SK-N-MC (cell line): ENCODE measurements around the gene ZNF396.

ENCODE experiments used
- DNase-seq: peaks from one replicate; pipeline ENCODE4 v3.0.0-alpha.2; 2011; ENCODE audit warnings: low read depth, low spot score
- H3K27ac ChIP-seq: fragments of 200-600 bp; sonication (generic); 2 replicates; pipeline ENCODE4 v1.5.1; 2016; ENCODE audit warnings: mixed run types
- H3K36me3 ChIP-seq: fragments of 200-600 bp; sonication (generic); 2 replicates; pipeline ENCODE4 v1.6.1; 2017; ENCODE audit warnings: antibody characterized with exemption, low read length, mixed read lengths; ENCODE audit not compliant: insufficient read depth
- H3K4me3 ChIP-seq: fragments of 200-600 bp; sonication (generic); 2 replicates; pipeline ENCODE4 v1.5.1; 2016
- H3K9ac ChIP-seq: fragments of 200-600 bp; sonication (generic); 2 replicates; pipeline ENCODE4 v1.8.0; 2017; ENCODE audit warnings: mixed run types, mixed read lengths; ENCODE audit not compliant: insufficient read length
- H3K9me3 ChIP-seq: fragments of 200-600 bp; sonication (generic); 2 replicates; pipeline ENCODE4 v1.6.1; 2017; ENCODE audit warnings: low read depth, mild to moderate bottlenecking, antibody characterized with exemption, low read length, moderate library complexity, mixed read lengths
- EZH2 ChIP-seq: fragments of 200-600 bp; sonication (generic); IDR thresholded peaks from one replicate; pipeline ENCODE4 v1.6.1; 2017; ENCODE audit warnings: antibody characterized with exemption
- FOXP2 ChIP-seq: optimal IDR thresholded peaks from 2 replicates; pipeline ENCODE3; 2011; ENCODE audit warnings: mild to moderate bottlenecking, moderate library complexity; ENCODE audit not compliant: insufficient read depth; ENCODE audit errors: extremely low read length, control extremely low read depth
- POLR2AphosphoS5 ChIP-seq: IDR thresholded peaks from 2 replicates; pipeline ENCODE4 v1.6.1; 2012; ENCODE audit warnings: mild to moderate bottlenecking, low read depth, low read length, borderline replicate concordance

The ZNF396 gene

GRCh38 chr18:35335866-35336265 is 41.3 kb downstream of the ZNF396 start:
- no peak for DNase-seq
- H3K9me3 ChIP-seq: no peaks in the 10 kb centered on the region
- peaks cover 93% of the 10 kb centered on the region for H3K36me3 ChIP-seq
- no peak overlapping the region for H3K4me3 ChIP-seq
- no peak overlapping the region for H3K27ac ChIP-seq
- H3K9ac ChIP-seq: no peak overlapping the region
- TF ChIP-seq FOXP2 (no peak), EZH2 (no peak), POLR2AphosphoS5 (no peak)

- no peaks in the 10 kb centered on the region for H3K9me3 ChIP-seq
- TF ChIP-seq EZH2 (no peak), POLR2AphosphoS5 (no peak), FOXP2 (no peak)
- no peak overlapping the region for H3K9ac ChIP-seq
- H3K4me3 ChIP-seq: no peak overlapping the region
- H3K36me3 ChIP-seq: peaks cover 83% of the 10 kb centered on the region
- no peak overlapping the region for H3K27ac ChIP-seq
- DNase-seq: no peak
Observed at GRCh38 chr18:35334821-35335220, 42.3 kb downstream of the ZNF396 start.

- Histone ChIP-seq H3K36me3 (peaks cover 76% of the 10 kb centered on the region), H3K9me3 (no peaks in the 10 kb centered on the region), H3K9ac (no peak overlapping the region), H3K27ac (no peak overlapping the region), H3K4me3 (no peak overlapping the region)
- DNase-seq: no peak
- no peak for TF ChIP-seq FOXP2
Observed at GRCh38 chr18:35334212-35334611, 42.9 kb downstream of the ZNF396 start.

GRCh38 chr18:35331367-35332087 is 45.6 kb downstream of the ZNF396 start:
- TF ChIP-seq POLR2AphosphoS5: 0 out of 2 replicates have a peak, but pooled peaks have one; percentile 5
- no peak for TF ChIP-seq FOXP2
- H3K9me3 ChIP-seq: no peaks in the 10 kb centered on the region
- no peak overlapping the region for H3K4me3 ChIP-seq
- no peak overlapping the region for H3K27ac ChIP-seq
- peaks cover 50% of the 10 kb centered on the region for H3K36me3 ChIP-seq
- no peak overlapping the region for H3K9ac ChIP-seq
- no peak for DNase-seq

- Histone ChIP-seq H3K9me3 (no peaks in the 10 kb centered on the region), H3K4me3 (no peak overlapping the region), H3K9ac (no peak overlapping the region), H3K27ac (no peak overlapping the region), H3K36me3 (peaks cover 24% of the 10 kb centered on the region)
- TF ChIP-seq EZH2 (no peak), POLR2AphosphoS5 (no peak), FOXP2 (no peak)
- DNase-seq: no peak
Observed at GRCh38 chr18:35328868-35329267, 48.3 kb downstream of the ZNF396 start.

- H3K9me3 ChIP-seq: no peaks in the 10 kb centered on the region
- no peak overlapping the region for H3K9ac ChIP-seq
- H3K27ac ChIP-seq: no peak overlapping the region
- H3K36me3 ChIP-seq: peaks cover 4% of the 10 kb centered on the region
- H3K4me3 ChIP-seq: no peak overlapping the region
- TF ChIP-seq POLR2AphosphoS5 (no peak), EZH2 (no peak), FOXP2 (no peak)
- DNase-seq: no peak
Observed at GRCh38 chr18:35326695-35327387, 50.3 kb downstream of the ZNF396 start.

- Histone ChIP-seq H3K9ac (no peak overlapping the region), H3K36me3 (no peaks in the 10 kb centered on the region), H3K9me3 (no peaks in the 10 kb centered on the region), H3K4me3 (no peak overlapping the region), H3K27ac (no peak overlapping the region)
- DNase-seq: no peak
- TF ChIP-seq EZH2 (no peak), FOXP2 (no peak)
Observed at GRCh38 chr18:35324926-35325655, 52.0 kb downstream of the ZNF396 start.
